ENCODE measurements around the gene NDUFA13.

GRCh38 chr19:19532806-19533701 is 17.0 kb downstream of the NDUFA13 start:
- no peak for TF ChIP-seq GATA2 (IDR thresholded peaks at IDR 0.05; ENCODE audit: low read depth, low read length)
- no peak for TF ChIP-seq GATA3 (IDR thresholded peaks at IDR 0.05; ENCODE audit: low read depth, low read length)
